Hepatocyte (in vitro differentiated cells): ENCODE results near the gene ALG9.

ENCODE experiments used
- CTCF ChIP-seq: fragments of 200-600 bp; sonication (generic); IDR thresholded peaks from 2 replicates; pipeline ENCODE4 v1.5.1; 2016; ENCODE audit warnings: antibody characterized with exemption, mild to moderate bottlenecking; ENCODE audit not compliant: poor library complexity
- EZH2 ChIP-seq: fragments of 200-600 bp; sonication (generic); IDR thresholded peaks from 2 replicates; pipeline ENCODE4 v1.6.1; 2016; ENCODE audit warnings: antibody characterized with exemption, mild to moderate bottlenecking, borderline replicate concordance
- EZH2phosphoT487 ChIP-seq: fragments of 200-600 bp; sonication (generic); IDR thresholded peaks from one replicate; pipeline ENCODE4 v1.6.1; 2018; ENCODE audit warnings: antibody characterized with exemption, mild to moderate bottlenecking, low read depth, moderate library complexity; ENCODE audit not compliant: unreplicated experiment, severe bottlenecking

GRCh38 chr11:111779118-111779517 is 92.3 kb downstream of the ALG9 start:
- no peak for TF ChIP-seq CTCF
- TF ChIP-seq EZH2: no peak
- no peak for TF ChIP-seq EZH2phosphoT487
